ENCODE results near the gene CORO2B.

Gene CORO2B

GRCh38 chr15:68578980-68579935, at the start of gene CORO2B:
Gene CORO2B (plus strand): TSS chr15:68578993. CDS start chr15:68579263, 270 bp downstream.
- no peak for DNase-seq (ENCODE audit: low read depth, low spot score)

GRCh38 chr15:68531387-68532179, 47.2 kb upstream of the CORO2B start:
- no peak for DNase-seq (ENCODE audit: low read depth, low spot score)

GRCh38 chr15:68536331-68537095, 42.3 kb upstream of the CORO2B start:
- no peak for DNase-seq (ENCODE audit: low read depth, low spot score)

GRCh38 chr15:68537097-68537496, 41.7 kb upstream of the CORO2B start:
- DNase-seq (ENCODE audit: low read depth, low spot score) = no peak

GRCh38 chr15:68537506-68537905, 41.3 kb upstream of the CORO2B start:
- DNase-seq (ENCODE audit: low read depth, low spot score) = no peak

GRCh38 chr15:68538311-68538710, 40.5 kb upstream of the CORO2B start:
- DNase-seq (ENCODE audit: low read depth, low spot score) = no peak

- DNase-seq (ENCODE audit: low read depth, low spot score) = no peak
These were observed 37.0 kb upstream of the CORO2B start for GRCh38 chr15:68541743-68542142.

GRCh38 chr15:68542348-68542747, 36.4 kb upstream of the CORO2B start:
- no peak for DNase-seq (ENCODE audit: low read depth, low spot score)

GRCh38 chr15:68542771-68543164, 36.0 kb upstream of the CORO2B start:
- DNase-seq (ENCODE audit: low read depth, low spot score) = no peak

GRCh38 chr15:68543165-68544008, 35.4 kb upstream of the CORO2B start:
- no peak for DNase-seq (ENCODE audit: low read depth, low spot score)

GRCh38 chr15:68546318-68546717, 32.5 kb upstream of the CORO2B start:
- DNase-seq (ENCODE audit: low read depth, low spot score) = no peak

GRCh38 chr15:68548364-68548763, 30.4 kb upstream of the CORO2B start:
- DNase-seq (ENCODE audit: low read depth, low spot score) = no peak

GRCh38 chr15:68550004-68550403, 28.8 kb upstream of the CORO2B start:
- no peak for DNase-seq (ENCODE audit: low read depth, low spot score)

GRCh38 chr15:68550498-68551295, 28.1 kb upstream of the CORO2B start:
- DNase-seq (ENCODE audit: low read depth, low spot score) = peak; percentile 59

GRCh38 chr15:68551296-68551635, 27.5 kb upstream of the CORO2B start:
- DNase-seq (ENCODE audit: low read depth, low spot score) = no peak

GRCh38 chr15:68552344-68552743, 26.4 kb upstream of the CORO2B start:
- no peak for DNase-seq (ENCODE audit: low read depth, low spot score)

GRCh38 chr15:68552773-68553172, 26.0 kb upstream of the CORO2B start:
- no peak for DNase-seq (ENCODE audit: low read depth, low spot score)

GRCh38 chr15:68553314-68553993, 25.3 kb upstream of the CORO2B start:
- DNase-seq (ENCODE audit: low read depth, low spot score) = no peak

GRCh38 chr15:68553994-68554720, 24.6 kb upstream of the CORO2B start:
- peak; percentile 45 for DNase-seq (ENCODE audit: low read depth, low spot score)
